HepG2 (cell line): ENCODE data around the gene NKRF. TPM values are rescaled to one million over a fixed set of nuclear protein-coding genes. Genes with fewer than 3 reads are reported as not detected.

Experiments used
- AGO2 ChIP-seq: fragments of 200-400 bp; formaldehyde crosslinking; optimal IDR thresholded peaks from 2 replicates; pipeline ENCODE3; 2017; ENCODE audit warnings: mild to moderate bottlenecking, low read depth, low read length, moderate library complexity
- ATM ChIP-seq: fragments of 450-650 bp; IDR thresholded peaks from 2 replicates; pipeline ENCODE4 v1.7.1; 2017; ENCODE audit warnings: mild to moderate bottlenecking, borderline replicate concordance
- BHLHE40 ChIP-seq: IDR thresholded peaks from 2 replicates; pipeline ENCODE4 v1.6.1; 2011; ENCODE audit warnings: low read length, improper control_type of control experiment
- ELF1 ChIP-seq: sonication (generic); formaldehyde crosslinking; IDR thresholded peaks from 2 replicates; pipeline ENCODE4 v1.4.0; 2020; ENCODE audit warnings: missing genetic modification reagents
- FOXC1 ChIP-seq: sonication (generic); formaldehyde crosslinking; IDR thresholded peaks from 2 replicates; pipeline ENCODE4 v1.8.0; 2022; ENCODE audit warnings: mild to moderate bottlenecking, missing genetic modification reagents, borderline replicate concordance
- FOXP4 ChIP-seq: sonication (generic); formaldehyde crosslinking; IDR thresholded peaks from 2 replicates; pipeline ENCODE4 v1.4.0; 2020; ENCODE audit warnings: missing genetic modification reagents
- HDAC2 ChIP-seq: sonication (generic); formaldehyde crosslinking; IDR thresholded peaks from 2 replicates; pipeline ENCODE4 v1.4.0; 2020; ENCODE audit warnings: missing genetic modification reagents
- MAZ ChIP-seq, 2 experiments: sonication (generic) in 1 of 2; formaldehyde crosslinking in 1 of 2; IDR thresholded peaks; 2 replicates each; pipeline versions ENCODE4 v1.5.0 to v1.6.1; 2012 to 2020; ENCODE audit warnings: low read depth in 2 of 2, mild to moderate bottlenecking in 2 of 2, borderline replicate concordance in 1 of 2, improper control_type of control experiment in 1 of 2, low read length in 1 of 2, missing genetic modification reagents in 1 of 2, moderate library complexity in 1 of 2
- MED1 ChIP-seq: sonication (generic); formaldehyde crosslinking; IDR thresholded peaks from 2 replicates; pipeline ENCODE4 v1.4.0; 2020; ENCODE audit warnings: missing genetic modification reagents
- NFE2 ChIP-seq: sonication (generic); formaldehyde crosslinking; IDR thresholded peaks from 2 replicates; pipeline ENCODE4 v1.4.0; 2020; ENCODE audit warnings: missing genetic modification reagents
- NFIC ChIP-seq: IDR thresholded peaks from 2 replicates; pipeline ENCODE4 v1.6.1; 2012; ENCODE audit warnings: mild to moderate bottlenecking, low read length, inconsistent platforms
- NKX3-1 ChIP-seq: sonication (generic); formaldehyde crosslinking; IDR thresholded peaks from 2 replicates; pipeline ENCODE4 v1.5.0; 2020; ENCODE audit warnings: missing genetic modification reagents
- PHF21A ChIP-seq: sonication (generic); formaldehyde crosslinking; IDR thresholded peaks from 2 replicates; pipeline ENCODE4 v1.5.0; 2020; ENCODE audit warnings: mild to moderate bottlenecking, missing genetic modification reagents
- PPARG ChIP-seq: conservative IDR thresholded peaks from 2 replicates; pipeline ENCODE4 v1.6.1; 2016; ENCODE audit warnings: missing biosample characterization, missing genetic modification reagents
- RFX3 ChIP-seq: IDR thresholded peaks from 2 replicates; pipeline ENCODE4 v1.6.1; 2016; ENCODE audit warnings: missing biosample characterization, missing genetic modification reagents
- UBTF ChIP-seq: sonication (generic); formaldehyde crosslinking; IDR thresholded peaks from 2 replicates; pipeline ENCODE4 v1.4.0; 2020; ENCODE audit warnings: mild to moderate bottlenecking, missing genetic modification reagents
- ZNF143 ChIP-seq: sonication (generic); formaldehyde crosslinking; IDR thresholded peaks from 2 replicates; pipeline ENCODE4 v1.4.0; 2020; ENCODE audit warnings: missing genetic modification reagents
- ZNF17 ChIP-seq: sonication (generic); formaldehyde crosslinking; IDR thresholded peaks from 2 replicates; pipeline ENCODE4 v1.5.0; 2020; ENCODE audit warnings: mild to moderate bottlenecking, missing genetic modification reagents
- polyA plus RNA-seq, 8 experiments: library from polyadenylated mRNA; depleted of rRNA in 3 of 8; stranded (reverse) in 7 of 8; unstranded in 1 of 8; fragments of >200 nt; fragmentation: Illumina TruSeq in 4 of 8; extraction: Trizol in 4 of 8; gene quantifications; 2 replicates each; pipeline versions ENCODE4 v1.2.1 to v1.2.3, GENCODE V29; 2011 to 2016; ENCODE audit warnings: low read depth in 4 of 8, missing spikeins in 1 of 8, mixed read lengths in 1 of 8; ENCODE audit not compliant: insufficient read depth in 1 of 8
- total RNA-seq, 5 experiments: library from RNA; depleted of rRNA; stranded (reverse); fragments of >200 nt; fragmentation: Illumina TruSeq; extraction: Trizol; gene quantifications; 2 replicates each; pipeline ENCODE4 v1.2.3, GENCODE V29; 2016; ENCODE audit warnings: low read depth in 1 of 5
- TF ChIP-seq, protein P1 (sequence below), 2 experiments: sonication (generic) in 1 of 2; formaldehyde crosslinking in 1 of 2; IDR thresholded peaks; 2 replicates each; pipeline versions ENCODE4 v1.4.0 to v1.6.1; 2018 to 2020; ENCODE audit warnings: missing genetic modification reagents in 2 of 2, borderline replicate concordance in 1 of 2, low read depth in 1 of 2, mild to moderate bottlenecking in 1 of 2, missing biosample characterization in 1 of 2
- TF ChIP-seq, protein P2 (sequence below): sonication (generic); formaldehyde crosslinking; IDR thresholded peaks from 2 replicates; pipeline ENCODE4 v1.5.0; 2020; ENCODE audit warnings: mild to moderate bottlenecking, missing genetic modification reagents

NKRF gene
- total and polyA plus RNA-seq, 2 of the 13 experiments (the other 11 are each of a cell fraction or from before 2014, with no cell fraction given): 3.3 to 6.0 TPM

- TF ChIP-seq, protein P1, sequence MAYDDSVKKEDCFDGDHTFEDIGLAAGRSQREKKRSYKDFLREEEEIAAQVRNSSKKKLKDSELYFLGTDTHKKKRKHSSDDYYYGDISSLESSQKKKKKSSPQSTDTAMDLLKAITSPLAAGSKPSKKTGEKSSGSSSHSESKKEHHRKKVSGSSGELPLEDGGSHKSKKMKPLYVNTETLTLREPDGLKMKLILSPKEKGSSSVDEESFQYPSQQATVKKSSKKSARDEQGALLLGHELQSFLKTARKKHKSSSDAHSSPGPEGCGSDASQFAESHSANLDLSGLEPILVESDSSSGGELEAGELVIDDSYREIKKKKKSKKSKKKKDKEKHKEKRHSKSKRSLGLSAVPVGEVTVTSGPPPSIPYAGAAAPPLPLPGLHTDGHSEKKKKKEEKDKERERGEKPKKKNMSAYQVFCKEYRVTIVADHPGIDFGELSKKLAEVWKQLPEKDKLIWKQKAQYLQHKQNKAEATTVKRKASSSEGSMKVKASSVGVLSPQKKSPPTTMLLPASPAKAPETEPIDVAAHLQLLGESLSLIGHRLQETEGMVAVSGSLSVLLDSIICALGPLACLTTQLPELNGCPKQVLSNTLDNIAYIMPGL (CRISPR knock-in tag; IDR thresholded peaks at IDR 0.05; ENCODE audit: borderline replicate concordance in 1 of 2, low read depth in 1 of 2): peak in 1 of 2 experiments; percentile 58; a peak in 2 of 4 replicates
- peak; percentile 46; the same call in 1 of the 2 replicates for TF ChIP-seq PHF21A (CRISPR knock-in tag)
- TF ChIP-seq ZNF17: no peak
- TF ChIP-seq BHLHE40: peak; percentile 93
- no peak for TF ChIP-seq MED1
- no peak for TF ChIP-seq NKX3-1 (CRISPR knock-in tag)
- peak; percentile 88 for TF ChIP-seq UBTF
- TF ChIP-seq FOXC1: peak; percentile 17; the same call in 1 of the 2 replicates
- no peak for TF ChIP-seq ELF1 (CRISPR knock-in tag)
- TF ChIP-seq RFX3 (CRISPR knock-in tag): no peak
- TF ChIP-seq AGO2: peak; percentile 39
- TF ChIP-seq FOXP4 (CRISPR knock-in tag): 0 out of 2 replicates have a peak, but pooled peaks have one; percentile 15
- TF ChIP-seq HDAC2 (CRISPR knock-in tag): no peak
- no peak for TF ChIP-seq ZNF143 (CRISPR knock-in tag)
- TF ChIP-seq, protein P2, sequence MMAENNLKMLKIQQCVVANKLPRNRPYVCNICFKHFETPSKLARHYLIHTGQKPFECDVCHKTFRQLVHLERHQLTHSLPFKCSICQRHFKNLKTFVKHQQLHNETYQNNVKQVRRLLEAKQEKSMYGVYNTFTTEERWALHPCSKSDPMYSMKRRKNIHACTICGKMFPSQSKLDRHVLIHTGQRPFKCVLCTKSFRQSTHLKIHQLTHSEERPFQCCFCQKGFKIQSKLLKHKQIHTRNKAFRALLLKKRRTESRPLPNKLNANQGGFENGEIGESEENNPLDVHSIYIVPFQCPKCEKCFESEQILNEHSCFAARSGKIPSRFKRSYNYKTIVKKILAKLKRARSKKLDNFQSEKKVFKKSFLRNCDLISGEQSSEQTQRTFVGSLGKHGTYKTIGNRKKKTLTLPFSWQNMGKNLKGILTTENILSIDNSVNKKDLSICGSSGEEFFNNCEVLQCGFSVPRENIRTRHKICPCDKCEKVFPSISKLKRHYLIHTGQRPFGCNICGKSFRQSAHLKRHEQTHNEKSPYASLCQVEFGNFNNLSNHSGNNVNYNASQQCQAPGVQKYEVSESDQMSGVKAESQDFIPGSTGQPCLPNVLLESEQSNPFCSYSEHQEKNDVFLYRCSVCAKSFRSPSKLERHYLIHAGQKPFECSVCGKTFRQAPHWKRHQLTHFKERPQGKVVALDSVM (CRISPR knock-in tag): peak; percentile 62
- TF ChIP-seq NFIC: no peak
- no peak for TF ChIP-seq PPARG (CRISPR knock-in tag)
- TF ChIP-seq ATM: no peak
- peak; percentile 64; the same call in 1 of the 2 replicates for TF ChIP-seq MAZ (IDR thresholded peaks at IDR 0.05; ENCODE audit: borderline replicate concordance, low read depth, low read length)
- TF ChIP-seq MAZ (CRISPR knock-in tag; IDR thresholded peaks at IDR 0.05; ENCODE audit: low read depth): peak; percentile 61
- no peak for TF ChIP-seq NFE2 (CRISPR knock-in tag)
Observed at GRCh38 chrX:119574394-119575266, 31.6 kb downstream of the NKRF start, which contains the start of gene UBE2A (continued).
